HG02852 (cell line): Measurements from ENCODE around the gene TCF4.

ENCODE experiments used
- ATAC-seq: cut with Tn5 transposase; IDR thresholded peaks from one replicate; pipeline ENCODE4 v1.9.1; 2021; ENCODE audit warnings: mild to moderate bottlenecking, moderate library complexity; ENCODE audit not compliant: unreplicated experiment

The TCF4 gene

DNA sequence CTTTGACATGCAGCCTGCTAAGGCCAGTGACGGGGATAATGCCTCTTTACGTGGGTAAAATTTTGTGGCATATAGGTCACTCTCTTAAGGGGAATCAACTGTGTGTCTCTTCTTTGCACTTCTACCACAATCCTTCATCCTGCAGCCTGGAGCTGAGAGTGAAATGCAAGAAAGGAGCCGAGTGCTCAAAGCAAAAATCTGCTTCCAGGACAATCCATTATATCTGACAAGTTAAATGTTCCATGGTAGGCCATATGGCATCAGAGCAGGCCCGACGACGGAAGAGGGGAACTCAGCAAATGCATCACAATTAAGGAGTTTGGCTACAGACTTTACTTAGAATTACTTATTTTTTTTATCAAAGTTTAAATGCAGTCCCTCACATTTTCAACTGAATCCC, 171.2 kb downstream of the TCF4 start:
- ATAC-seq = no peak

DNA sequence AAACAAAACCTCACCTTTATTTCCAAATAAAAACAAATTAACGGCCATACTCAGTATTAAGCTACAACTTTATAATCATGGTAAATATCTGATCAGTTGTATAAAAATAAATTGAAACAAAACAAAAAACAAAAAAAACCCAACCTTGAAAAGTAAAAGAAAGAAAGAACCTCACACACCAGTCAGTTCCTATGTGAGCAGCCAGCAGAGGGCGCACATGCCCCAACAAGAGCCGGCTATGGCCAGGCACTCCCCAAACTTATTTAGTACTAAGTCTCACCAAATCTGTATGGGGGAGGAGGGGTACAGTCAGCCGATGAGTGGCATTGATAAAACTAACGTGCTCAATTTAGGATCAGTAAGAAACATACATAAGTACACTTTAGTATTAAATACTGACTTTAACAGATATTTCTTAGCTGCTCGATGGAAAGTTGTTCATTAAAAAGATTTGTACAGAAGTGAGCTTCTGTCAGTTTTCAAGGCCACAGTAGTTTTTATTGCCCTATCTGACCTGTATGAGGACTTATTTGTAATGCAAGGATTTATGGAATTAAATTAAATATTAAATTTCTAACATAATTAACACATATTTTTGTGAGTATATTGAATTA, 172.6 kb downstream of the TCF4 start:
- peak; percentile 81 for ATAC-seq

DNA sequence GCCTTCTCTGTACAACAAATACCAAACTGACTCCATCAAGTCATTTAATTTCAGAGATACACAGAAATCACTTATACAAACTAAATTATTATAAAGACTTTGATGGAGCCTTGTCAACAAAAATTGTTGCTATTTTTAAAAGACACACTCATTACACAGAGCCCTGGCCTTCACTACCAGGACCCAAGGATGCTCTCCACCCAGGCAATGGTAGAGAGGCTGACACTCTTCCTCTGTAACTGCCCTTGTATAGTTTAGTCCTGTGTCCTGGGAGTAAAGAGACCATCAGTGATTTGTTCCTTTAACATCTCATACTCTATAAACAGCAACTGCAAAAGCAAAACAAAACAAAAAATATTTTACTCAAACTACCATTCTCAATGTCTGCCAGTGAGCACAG, 173.5 kb downstream of the TCF4 start:
- ATAC-seq = no peak

DNA sequence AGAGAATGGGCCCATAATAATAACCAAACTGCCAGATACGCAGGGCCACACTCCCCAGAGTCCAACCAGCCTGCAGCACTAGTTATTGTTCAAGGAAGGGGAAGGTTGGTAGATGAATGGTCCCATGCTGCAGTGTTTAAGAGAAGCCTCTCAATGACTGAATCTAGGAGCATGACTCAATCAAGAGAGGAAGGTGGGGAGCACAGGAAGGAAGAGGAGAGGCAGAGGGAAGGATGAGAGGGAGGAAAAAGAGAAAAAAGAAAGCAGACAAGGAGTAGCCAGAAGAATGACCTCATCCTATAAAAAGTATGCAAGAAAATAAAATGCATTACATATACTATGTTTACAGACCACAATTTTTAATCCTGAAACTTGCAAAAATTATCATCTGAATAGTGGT, 174.5 kb downstream of the TCF4 start:
- ATAC-seq = no peak

DNA sequence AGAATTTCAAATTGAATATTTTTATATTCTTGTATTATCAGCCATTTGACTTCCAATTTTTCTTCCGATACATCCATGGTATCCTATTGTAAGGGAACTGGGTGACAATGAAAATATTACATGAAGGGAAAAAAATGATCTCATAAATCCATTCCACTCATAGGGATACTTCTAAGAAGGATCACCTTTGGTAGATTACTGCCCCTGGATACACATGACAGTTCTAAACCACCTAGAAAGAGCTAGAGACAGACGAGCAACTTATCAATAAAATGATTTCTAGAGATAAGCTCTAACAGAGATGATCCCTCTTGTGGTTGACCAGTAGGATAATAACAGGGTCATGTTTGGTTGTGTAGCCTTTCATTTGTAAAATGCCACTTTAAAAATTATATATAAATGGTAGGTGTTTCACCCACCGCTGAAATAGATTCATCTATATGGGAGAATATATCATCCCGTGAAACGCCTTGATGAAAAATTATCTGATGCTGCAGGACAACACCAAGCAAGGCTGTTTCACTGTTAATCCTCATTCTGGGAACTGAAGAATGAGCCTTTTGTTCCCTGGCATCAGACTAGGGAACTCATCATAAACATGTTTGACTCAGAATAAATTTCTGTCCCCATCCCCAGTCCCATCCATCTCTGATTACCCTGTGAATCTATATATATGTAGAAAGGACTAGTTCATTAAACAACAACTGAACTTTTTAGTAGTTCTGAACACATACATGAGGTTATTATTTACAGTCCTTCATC, 180.0 kb downstream of the TCF4 start:
- no peak for ATAC-seq

DNA sequence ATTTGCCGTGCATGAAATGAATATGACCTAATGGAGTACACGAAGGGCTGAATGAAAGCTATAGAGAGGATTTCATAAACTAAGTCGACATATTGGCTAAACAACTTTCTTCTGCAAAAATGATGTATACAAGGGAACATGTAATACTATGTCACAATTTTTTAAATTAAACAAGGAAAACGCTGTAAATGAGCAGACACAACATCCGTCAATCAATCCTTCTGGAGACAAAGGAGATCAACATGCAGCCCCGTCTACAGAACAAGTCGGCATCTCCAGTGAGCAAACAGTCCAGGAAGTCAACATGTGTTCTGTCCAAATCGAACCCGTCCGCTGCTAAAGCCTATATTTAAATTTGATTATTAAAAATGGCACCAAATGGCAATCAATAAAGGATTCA, 180.8 kb downstream of the TCF4 start:
- no peak for ATAC-seq

DNA sequence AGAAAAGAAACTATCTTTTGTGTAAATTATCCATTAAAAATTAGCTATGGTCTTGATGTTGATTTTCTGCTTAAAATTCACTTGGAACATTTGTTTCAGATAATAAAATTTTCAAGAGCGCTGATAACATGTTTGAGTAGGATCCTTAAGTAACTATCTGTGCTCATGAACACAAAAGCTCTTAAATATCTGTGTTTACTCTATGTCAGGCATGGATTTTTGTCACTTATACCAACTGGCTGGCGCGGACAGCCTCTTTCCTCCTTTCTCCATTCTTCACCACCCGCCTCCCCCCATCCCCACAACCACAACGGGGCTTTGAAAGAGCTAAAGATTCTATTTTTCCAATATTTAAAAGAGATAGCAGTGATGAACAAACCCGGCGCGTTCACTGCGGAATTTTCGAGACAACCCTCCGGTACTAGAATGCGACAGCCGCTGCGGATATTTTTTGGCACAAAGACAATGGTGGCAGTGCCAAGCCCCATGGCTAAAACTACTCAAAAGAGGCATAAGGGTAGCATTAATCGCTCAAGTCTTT, 181.5 kb downstream of the TCF4 start:
- no peak for ATAC-seq

DNA sequence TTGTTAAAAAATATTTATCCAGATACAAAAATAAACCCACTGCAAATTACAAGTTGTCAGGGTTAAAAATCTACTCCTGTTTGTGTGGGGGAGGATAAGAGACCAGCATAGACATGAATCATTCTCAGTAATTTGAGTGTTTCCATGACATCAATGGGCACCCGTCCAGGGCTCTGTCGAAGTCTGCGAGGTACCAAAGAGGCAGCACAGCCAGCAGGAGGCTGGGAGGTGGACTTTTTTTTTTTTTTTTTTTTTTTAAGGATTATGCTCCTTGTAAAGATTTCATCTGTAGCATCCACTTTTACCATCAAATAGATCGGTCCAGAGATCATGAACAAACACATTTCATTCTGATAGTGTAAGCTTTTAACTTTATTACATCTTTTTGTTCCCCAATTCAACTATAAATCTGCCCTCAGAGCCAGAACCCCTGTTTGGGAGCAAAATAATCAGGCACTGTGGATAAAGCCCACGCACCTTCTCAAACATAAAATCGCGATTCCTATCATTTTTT, 182.0 kb downstream of the TCF4 start:
- no peak for ATAC-seq

DNA sequence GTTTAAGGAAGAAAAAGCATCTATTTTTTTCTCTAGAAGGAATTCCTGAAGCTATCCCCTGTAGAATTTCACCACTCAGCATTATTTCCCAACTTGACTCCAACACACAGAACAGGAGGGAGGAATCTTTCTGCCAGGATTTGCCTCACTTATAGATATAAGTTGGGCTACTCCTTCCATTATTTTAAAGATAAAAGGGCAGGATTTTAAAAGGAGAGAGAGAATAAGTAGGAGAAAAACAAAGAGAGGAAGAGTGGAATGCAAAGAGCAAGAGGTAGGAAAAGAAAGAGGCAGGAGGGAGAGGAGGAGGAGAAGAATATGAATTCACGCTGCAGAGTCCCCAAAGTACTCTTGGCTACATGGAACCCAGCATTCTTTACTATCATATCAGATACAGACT, 182.5 kb downstream of the TCF4 start:
- no peak for ATAC-seq

DNA sequence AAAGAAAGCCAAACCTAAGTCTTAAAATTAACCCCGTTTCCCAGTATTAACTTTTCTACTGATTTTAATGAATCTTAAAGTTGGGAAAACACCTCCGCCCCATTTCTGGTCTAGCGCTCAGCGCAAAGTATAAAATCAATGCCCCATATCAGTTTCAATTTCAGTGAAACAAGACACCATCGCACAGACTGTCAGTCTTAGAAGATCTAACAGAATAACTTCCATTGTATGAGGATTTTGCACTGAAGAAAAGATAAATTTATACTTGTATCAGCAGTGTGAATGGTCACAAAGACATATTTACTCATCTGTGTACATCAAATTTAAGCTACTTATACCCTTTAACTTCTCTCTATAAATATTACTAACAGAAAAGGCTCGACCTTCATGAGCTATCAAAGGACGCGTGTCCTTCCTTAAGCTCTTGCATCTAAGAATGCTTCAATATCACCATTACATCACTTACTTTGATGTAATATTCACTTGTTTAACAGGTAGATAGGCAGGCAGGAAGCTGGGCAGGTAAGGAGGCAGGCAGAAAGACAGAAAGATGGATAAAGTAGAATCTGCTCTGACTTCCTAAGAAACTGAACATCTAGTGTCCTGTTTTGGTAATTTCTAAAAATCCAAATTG, 183.0 kb downstream of the TCF4 start:
- no peak for ATAC-seq

DNA sequence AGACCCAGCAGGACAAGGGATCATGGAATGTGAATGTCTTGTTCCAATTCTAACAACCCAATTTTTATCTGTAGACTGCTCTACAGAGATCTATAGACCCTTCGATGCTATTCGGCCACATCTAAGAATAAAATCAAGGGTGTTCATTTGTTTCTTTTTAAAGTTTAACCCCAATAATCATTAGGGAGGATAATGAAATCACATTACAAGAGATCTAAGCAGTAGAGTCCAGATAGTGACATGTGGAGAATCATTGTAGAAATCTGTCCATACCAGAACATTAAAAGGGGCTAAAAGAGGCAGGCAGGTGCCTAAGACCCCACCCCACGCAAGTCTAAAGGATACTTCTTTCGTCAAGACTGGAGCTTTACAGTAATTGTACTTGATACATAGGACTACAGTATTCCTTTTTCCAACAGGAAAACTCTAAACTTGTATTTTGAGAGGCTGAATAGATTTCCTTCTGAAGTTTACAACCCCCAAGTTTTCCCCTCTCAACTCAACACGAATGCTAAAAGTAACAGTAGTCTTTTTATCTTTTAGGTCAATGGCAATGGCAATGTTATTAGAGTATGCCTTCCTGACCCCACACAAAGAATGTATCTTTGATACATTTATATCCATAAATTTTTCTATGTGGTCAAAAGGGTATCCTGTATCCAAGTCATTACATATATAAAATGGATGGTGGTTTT, 183.7 kb downstream of the TCF4 start:
- ATAC-seq = no peak

DNA sequence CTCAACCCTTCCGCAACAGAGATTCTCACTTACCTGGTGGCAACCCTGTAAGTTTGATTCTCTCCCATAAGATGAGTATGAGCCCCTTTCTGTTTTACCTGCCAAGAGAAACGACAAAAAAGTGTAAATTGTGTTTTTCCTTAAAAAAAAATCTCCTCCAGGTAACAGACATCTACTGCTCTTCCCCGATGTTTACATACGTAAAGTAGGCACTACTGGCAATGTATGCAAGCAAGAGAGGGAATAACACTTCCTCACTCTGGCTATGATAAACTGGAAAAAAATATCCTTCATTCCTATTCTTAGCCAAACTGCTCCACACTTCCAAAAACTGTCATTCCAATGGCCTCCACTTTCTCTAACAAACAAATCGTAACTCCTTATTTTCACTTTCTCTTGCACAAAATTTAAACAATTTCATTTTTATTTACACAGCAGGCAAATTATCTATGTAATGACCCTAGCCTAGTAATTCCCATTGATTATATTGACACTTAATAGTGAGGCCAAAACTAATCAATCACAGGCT, 184.5 kb downstream of the TCF4 start:
- ATAC-seq = no peak

DNA sequence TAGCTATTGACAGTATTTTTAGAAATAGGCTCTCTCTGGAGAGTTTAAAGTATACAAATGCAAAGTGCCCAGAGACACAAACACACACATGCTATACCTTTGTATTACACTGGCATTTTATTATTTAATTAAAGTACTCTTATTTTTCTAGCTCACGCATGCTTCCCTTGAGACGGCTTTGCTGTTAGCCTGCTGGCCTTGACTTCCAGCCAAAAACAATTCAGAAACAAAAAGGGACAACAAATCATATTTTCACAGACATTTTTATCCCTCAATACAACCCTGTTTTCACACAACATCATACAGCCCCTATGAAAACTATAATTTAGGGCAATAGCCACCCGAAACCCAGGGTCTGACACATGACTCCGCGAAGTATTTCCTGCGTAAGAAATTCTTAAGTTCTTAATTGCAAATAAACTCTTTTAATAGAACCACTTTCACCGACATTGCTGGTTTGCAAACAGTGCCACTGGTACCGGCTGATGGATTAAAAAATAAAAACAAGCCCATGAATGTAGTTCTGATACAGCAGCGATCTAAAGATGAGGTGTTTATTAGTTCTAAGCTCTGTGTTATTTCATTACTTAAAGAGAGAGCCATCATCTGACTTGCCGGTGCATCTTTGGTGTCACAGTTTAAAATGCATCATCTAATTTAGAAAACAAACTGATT, 185.1 kb downstream of the TCF4 start:
- no peak for ATAC-seq

DNA sequence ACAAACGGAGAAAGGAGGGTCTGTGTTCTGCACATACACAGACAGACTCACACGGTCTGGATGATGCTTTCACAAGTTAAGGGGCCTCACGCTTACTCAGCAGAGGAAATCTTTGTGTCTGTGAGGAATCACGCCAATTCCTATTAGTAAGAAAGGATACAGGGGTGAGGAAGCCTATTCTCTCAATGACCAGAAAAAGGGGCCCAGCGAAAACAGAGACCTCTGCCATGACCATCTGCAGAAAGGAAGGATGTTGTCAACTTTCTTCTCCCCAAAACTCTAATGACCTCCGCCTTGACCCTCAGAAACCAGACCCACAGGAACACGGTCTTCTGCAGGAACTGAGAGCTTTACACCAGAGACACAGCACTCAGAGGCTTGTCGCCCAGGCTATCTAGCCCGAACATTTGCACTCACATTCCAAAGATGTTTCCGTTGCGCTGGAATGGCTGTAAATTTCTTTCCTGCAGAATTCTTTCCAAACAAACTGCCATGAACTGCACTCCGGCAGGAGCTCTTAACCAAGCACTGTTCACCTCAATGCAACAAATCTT, 186.3 kb downstream of the TCF4 start:
- no peak for ATAC-seq

DNA sequence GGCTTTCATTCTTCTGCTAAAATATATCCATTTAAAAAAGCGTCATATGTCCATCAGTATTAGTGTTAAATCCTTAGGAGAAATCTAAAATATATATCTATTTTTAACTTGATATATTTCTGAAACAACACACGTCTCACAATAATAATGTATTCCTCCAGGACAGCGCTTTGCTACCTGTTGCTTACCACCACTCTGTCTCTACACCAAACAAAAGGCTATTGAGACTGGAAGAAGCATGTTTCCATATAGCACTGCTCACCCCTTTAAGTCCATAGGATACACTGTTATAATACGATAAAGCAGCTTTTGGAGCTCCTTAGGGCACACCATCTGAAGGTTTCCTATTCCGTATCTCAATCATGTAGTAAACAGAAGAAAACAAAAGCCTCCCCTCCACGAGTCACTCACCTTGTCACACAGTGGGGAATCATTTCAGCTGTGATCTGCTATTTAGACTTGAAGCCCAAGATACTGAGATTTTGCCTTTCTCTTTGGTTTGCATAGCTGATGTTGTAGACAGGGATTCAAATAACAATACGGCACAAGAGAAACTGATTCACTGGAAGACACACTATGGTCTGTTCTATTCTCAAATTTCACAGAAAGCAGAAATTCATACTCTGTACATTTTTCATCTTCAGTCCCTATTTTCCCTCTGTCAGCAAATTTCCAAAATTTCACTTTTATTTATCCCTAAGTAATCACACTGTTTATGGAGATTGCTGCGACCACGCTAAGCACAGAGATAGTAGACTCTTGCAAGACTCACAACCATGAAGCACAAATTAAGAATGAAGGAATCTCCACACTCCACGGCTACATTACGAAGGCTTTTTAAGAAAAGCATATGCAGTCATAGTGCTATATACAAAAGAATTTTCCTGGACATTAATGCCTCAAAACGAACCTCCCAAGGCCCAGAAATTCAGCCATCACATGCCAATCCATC, 187.1 kb downstream of the TCF4 start:
- ATAC-seq = no peak

DNA sequence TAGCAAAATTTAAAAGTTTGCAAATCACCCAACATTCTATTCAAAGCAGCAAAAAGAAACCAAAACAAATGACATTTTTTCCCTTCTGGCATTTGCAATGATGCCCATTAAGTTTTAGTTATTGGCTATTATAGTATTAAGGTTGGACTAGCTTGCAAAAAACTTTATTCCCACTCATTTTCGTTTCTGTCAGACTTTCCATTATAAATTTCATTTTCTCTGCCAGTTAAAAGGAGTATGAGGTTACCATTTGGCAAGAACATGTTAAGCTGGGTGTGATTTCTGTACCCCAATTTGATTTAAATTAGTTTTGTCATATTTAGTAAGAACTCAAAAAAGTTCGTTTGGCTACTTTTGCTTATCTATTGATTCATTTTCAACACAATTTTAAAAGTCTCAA, 187.9 kb downstream of the TCF4 start:
- no peak for ATAC-seq

DNA sequence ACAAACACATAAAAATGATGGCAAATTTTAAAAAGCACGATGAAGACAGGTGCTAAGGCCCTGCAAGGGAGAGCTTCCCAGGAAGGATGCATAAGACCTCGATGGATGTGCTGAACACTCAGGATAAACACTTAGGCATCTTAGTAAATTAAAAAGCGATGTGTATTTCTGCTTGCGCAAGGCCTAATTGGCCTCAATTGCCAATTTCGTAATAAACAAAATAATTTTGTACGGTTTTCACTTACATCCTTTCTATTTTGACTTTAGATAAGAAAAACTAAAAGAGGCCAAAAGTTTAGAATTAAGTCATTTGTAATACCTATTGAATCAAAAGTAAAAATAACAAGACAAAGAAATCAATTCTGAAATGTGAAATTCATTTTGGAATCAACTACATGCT, 189.1 kb downstream of the TCF4 start:
- no peak for ATAC-seq

DNA sequence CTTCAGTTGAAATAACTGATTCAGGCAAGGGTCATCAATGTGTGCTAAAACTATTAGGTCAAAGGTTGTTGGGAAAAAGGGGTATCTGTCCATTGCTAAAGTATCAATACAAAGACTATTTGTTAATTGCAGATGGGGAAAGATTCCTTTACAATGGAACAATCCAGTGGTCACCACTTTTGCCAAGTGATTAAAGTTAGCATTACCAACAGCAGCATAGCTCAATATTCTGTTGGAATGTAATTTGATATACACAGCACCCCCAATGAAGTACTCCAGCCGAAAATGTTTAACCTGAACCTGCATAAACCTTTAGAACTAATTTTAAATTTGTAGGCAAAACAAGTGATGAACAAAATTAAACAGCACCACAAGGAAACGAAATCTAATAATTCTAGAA, 191.0 kb downstream of the TCF4 start:
- ATAC-seq = no peak

DNA sequence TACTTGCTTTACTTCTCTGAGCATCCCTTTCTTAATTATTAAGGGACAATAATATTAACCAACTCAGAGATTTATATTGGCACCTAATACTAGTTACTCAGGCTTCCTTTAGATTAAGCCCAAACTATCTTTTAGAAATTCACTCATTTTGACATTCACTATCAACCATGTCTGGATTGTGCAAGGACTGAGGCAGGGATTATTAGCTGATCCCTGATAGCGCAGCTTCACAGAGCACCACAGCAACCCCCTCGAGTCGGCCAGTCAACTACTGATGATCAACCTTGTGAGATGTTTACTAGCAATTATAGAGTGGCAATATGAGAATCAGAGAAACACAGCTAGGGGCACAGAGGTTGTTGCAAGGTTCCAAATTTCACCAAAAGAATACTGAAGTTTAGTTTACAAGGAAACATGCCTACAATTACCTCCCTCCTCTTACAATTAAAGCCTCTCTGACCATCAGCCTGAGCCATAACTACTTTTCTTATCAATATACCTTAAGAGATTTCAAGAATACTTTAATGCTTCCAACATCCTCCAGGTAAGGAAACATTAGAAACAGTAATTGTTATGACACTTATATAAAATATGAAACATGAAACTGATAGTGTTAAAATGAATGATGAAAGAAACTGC, 191.6 kb downstream of the TCF4 start:
- ATAC-seq = no peak
